GM19463 (cell line): ENCODE results near the gene FBXO8.
"Not testable (repeated sequence)": the region's sequence is repeated elsewhere in the genome, so short reads cannot be mapped to it uniquely, and the experiment has no call there.

Experiments used
- ATAC-seq: cut with Tn5 transposase; IDR thresholded peaks from one replicate; pipeline ENCODE4 v1.9.1; 2021; ENCODE audit warnings: mild to moderate bottlenecking, moderate library complexity; ENCODE audit not compliant: unreplicated experiment

The FBXO8 gene

DNA sequence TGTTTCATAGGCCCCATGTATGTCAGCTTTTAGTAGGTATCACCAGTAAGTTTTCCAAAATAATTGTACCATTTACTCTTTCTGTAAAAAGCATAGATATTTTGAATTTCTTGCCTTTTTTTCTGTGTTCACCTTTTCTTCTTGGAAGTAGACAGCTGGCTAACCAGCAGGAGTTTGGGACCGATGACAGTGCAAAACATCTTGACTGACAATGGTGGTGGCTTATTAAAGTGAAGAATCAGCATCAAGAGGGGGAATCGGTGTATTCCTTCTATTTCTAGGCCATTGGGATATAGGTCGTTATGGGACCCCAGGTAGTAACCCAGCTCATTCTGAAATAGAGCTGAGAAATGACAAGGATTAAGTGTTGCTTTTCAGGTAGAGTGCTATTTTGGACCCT lies 3.4 kb upstream of the FBXO8 start:
- ATAC-seq: no peak

DNA sequence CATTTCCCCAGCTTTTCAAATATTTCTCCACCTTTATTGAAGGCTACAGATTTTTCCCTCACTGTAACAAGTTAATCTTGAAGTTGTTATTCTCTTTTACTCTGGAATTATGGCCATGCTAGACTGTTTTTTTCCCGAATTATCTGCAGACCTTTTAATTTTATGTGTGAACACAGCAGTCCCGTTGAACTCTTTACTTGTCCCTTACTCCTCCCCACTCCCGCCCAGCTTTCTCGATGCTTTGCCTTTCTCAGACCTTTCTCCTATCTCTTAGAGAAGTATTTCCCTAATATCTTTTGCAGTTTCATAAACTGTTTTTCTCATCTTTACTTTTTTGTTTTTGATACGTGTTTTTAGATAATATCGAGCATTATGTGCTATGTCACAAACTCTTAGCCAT lies 1.0 kb upstream of the FBXO8 start:
- ATAC-seq: no peak

GRCh38 chr4:174282836-174283506 lies 496 bp downstream of the FBXO8 start:
- peak; percentile 95 for ATAC-seq

- ATAC-seq: no peak
Observed at GRCh38 chr4:174281901-174282300, 1.6 kb downstream of the FBXO8 start.

DNA sequence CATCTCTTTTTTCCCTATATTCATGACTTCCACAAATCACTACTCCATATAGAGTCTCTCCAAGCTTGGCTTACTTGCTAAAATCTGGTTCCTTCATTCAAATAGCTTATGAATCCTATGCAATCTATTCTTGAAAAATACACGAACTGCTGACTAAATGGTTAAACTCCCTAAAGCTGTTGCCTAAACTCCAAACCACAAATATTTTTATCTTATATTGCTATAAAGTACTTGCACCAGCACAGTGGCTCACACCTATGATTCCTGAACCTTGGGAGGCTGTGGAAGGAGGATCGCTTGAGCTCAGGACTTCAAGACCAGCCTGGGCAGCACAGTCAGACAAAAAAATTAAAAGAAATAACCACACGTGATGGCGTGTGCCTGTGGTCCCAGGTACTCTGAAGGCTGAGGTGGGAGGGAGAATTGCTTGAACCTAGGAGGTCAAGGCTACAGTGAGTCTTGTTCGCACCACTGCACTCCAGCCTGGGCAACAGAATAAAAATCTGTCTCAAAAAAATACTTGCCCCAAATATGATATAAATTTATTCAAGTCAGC lies 2.2 kb downstream of the FBXO8 start:
- ATAC-seq: no peak

GRCh38 chr4:174279433-174280155 lies 3.9 kb downstream of the FBXO8 start:
- ATAC-seq: no peak

DNA sequence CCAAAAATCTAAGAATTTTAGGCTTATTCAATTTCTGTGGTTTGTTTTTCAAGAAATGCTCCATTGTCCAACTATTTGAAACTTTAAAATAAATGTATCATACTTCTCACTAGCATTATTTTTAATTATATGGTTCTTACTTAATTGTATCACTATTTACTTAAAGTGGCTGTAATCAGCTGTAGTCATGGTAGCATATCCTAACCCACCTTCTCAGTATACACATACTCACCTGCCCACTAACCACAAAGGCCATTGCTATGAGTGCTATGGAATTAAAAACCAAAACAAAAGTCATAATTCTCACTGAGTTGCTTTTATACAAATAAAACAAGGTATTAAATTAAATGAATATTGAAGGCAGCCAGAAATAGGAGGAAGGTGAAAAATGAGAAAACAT lies 5.0 kb downstream of the FBXO8 start:
- no peak for ATAC-seq

DNA sequence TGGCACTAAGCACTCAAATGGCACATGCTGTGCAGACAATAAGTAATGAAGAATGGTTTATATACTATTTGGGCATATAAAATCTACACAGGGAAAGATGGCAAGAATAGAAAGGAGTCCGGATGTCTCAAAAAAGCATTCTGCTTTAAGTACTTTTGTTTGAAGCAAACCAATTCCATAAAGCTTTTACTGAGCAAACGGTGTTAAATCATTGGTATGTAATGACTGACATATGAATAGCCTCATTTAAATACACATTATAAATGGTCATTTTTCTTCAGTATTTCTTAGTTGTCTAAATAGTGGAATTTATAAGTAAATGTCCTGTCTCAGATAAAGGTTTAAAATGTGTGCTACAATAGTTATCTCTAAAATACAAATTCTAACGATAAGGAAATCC lies 6.0 kb downstream of the FBXO8 start:
- ATAC-seq: no peak

GRCh38 chr4:174275101-174275500 lies 8.4 kb downstream of the FBXO8 start:
- ATAC-seq: no peak

DNA sequence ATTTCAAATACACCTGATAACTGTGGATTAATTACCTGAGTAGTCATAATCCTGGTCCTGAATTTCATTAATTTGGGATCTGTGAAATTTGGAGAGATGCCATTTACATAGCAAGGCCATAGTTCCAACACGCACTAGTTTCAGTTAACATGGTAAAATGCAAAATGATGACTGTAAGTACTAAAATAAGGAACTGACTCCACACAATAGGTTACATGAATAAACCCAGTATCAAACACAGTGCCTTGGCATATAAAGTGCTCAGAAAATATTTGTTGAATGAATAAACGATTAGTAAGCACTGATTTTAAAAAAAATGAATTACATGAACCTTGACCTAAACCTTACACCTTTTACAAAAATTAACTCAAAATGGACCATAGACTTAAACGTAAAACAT lies 9.0 kb downstream of the FBXO8 start:
- no peak for ATAC-seq

- no peak for ATAC-seq
Observed at GRCh38 chr4:174273930-174274329, 9.5 kb downstream of the FBXO8 start.

DNA sequence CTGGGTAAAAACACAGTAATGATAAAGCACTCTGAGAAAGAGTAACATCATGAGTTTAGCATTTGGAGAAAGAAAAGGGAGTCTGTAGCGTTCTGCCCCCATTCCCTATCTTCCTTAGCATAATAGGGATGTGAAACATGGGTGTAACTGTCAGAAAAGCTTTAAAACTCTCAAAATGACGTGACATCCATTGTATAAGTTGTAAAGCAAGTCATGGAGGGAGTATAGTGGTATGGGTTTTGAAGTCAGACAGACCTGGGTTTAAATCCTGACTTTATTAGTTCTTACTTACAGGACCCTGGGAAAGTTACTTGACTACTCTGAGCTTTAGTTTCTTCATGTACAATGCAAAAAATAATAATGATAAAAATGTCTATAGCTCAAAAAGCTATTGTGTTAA lies 17.1 kb downstream of the FBXO8 start:
- peak; percentile 27 for ATAC-seq

DNA sequence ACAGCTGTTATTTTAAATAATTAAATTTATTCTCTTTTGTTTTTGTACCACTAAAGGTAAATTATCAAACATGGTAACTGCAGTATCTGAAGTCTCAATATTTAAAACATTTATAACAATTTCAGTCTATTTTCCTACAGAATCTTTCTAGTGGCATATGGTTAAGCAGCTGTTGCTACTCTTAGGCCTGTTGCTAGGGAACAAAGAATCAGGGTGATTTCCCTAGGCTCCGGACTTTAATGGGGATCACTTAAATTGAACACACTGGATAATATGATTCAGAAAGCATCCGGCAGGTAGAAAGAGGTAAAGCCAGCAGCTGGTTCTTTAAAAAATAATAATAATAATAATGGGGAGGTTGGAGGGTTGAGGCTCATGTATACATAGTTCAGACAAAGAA lies 17.6 kb downstream of the FBXO8 start:
- ATAC-seq: peak; percentile 61

DNA sequence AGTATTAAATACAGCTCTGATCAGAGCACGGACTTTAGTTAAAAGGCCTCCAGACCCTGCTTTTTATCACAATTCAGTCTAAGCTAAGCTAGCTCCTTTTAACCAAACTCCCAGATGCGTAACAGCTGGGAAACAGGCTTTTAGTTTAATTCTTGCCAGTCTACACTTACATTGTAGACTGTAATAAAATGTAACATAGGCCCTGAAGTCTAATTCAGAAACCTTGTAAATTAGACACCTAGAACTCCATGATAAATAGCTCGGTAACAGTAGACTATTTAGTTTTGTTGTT lies 20.1 kb downstream of the FBXO8 start:
- no peak for ATAC-seq

DNA sequence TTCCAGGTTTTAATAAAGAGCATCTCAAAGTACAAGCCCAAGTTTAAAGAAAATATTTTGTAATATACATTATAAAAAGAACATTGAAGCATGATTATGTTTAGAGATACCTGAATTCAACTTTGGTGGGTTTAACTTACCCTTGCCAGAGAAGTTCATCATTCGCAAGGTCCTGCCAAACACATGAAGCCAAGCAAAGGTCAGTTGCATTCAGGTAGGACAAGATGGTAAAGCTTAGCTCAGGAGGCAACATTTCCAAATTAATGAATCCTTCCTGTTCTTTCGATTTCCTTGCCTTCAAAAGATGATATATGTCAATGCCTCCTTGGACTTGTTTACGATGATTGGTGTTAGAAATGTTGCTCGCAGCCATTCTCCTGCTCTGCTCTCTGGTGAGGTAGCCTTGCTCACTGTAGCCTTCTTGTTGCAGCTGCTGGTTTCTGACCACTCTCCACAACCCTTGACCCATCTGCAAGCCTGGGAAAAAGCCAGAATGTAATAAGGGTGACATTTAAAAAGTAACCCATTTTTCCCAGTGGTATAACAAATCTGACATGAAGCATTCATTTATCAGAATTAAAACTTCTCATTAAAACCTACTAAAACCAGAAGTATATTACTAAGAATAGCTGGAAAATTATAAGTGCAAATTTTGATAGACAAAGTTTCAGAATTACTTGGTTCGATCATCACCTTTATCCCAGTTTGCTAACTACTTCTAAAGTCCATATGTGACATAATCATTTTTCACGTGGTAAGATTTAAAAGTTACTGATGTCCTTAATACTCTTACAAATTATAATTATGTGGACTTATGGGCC lies 20.6 kb downstream of the FBXO8 start:
- peak; percentile 25 for ATAC-seq

GRCh38 chr4:174261432-174261831 lies 22.0 kb downstream of the FBXO8 start:
- not testable (repeated sequence) for ATAC-seq

GRCh38 chr4:174260099-174260498 lies 23.4 kb downstream of the FBXO8 start:
- peak; percentile 70 for ATAC-seq

- ATAC-seq: no peak
Observed at GRCh38 chr4:174259580-174259979, 23.9 kb downstream of the FBXO8 start.

- ATAC-seq: no peak
Observed at GRCh38 chr4:174256277-174256713, 27.2 kb downstream of the FBXO8 start.

DNA sequence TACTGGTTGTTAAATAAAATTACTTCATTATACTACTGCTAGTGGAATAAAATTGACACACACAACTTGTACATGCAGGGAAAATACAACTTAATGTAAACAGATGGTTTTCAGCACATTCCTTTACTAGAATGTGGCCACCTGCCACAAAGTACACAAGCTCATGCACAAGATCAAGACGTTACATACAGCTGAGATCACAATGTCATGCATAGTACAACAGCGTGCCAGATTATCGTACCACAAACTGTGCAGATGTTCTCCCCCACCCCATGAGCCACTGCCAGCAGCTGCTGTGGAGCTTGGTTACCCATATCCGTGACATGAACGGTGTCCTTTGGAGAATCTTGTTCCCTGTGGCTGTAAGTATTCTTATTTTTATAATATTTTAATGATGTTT lies 27.7 kb downstream of the FBXO8 start:
- no peak for ATAC-seq

- ATAC-seq: no peak
Observed at GRCh38 chr4:174255374-174255773, 28.1 kb downstream of the FBXO8 start.

GRCh38 chr4:174254613-174255012 lies 28.9 kb downstream of the FBXO8 start:
- ATAC-seq: no peak
